Esophagus squamous epithelium (tissue), 4 donors: ENCODE measurements around the gene HMCN1.

Experiments used
- CTCF ChIP-seq, 6 experiments: fragments of 450-650 bp in 4 of 6; fragments of 200-600 bp in 2 of 6; sonication (generic) in 2 of 6; IDR thresholded peaks; one replicate each; pipeline ENCODE4 v1.5.1; 2016 to 2019; ENCODE audit warnings: antibody characterized with exemption in 6 of 6, mild to moderate bottlenecking in 4 of 6, moderate library complexity in 4 of 6
- POLR2A ChIP-seq, 4 donors: fragments of 450-650 bp; IDR thresholded peaks; one replicate each; pipeline ENCODE4 v1.6.1; 2017; ENCODE audit warnings: antibody characterized with exemption in 4 of 4, mild to moderate bottlenecking in 4 of 4, moderate library complexity in 3 of 4

GRCh38 chr1:185861630-185862029 lies 127.4 kb downstream of the HMCN1 start:
- TF ChIP-seq CTCF (IDR thresholded peaks at IDR 0.05), result no peak
- TF ChIP-seq POLR2A (IDR thresholded peaks at IDR 0.05), result no peak
